Suppressor macrophage treated with lipopolysaccharide for 1 hour (primary cell): ENCODE measurements around the gene LHX8.
A peak's percentile ranks its signal among the peaks of the same experiment; 100 is the strongest.
"Not testable (repeated sequence)": the region's sequence is repeated elsewhere in the genome, so short reads cannot be mapped to it uniquely, and the experiment has no call there.

Source experiments
- DNase-seq, 3 donors: peaks; one replicate each; pipeline ENCODE4 v3.0.0-alpha.2; 2020 to 2022

LHX8 gene

GRCh38 chr1:75132812-75133619 is 1.2 kb upstream of the LHX8 start:
- DNase-seq, result no peak

DNA sequence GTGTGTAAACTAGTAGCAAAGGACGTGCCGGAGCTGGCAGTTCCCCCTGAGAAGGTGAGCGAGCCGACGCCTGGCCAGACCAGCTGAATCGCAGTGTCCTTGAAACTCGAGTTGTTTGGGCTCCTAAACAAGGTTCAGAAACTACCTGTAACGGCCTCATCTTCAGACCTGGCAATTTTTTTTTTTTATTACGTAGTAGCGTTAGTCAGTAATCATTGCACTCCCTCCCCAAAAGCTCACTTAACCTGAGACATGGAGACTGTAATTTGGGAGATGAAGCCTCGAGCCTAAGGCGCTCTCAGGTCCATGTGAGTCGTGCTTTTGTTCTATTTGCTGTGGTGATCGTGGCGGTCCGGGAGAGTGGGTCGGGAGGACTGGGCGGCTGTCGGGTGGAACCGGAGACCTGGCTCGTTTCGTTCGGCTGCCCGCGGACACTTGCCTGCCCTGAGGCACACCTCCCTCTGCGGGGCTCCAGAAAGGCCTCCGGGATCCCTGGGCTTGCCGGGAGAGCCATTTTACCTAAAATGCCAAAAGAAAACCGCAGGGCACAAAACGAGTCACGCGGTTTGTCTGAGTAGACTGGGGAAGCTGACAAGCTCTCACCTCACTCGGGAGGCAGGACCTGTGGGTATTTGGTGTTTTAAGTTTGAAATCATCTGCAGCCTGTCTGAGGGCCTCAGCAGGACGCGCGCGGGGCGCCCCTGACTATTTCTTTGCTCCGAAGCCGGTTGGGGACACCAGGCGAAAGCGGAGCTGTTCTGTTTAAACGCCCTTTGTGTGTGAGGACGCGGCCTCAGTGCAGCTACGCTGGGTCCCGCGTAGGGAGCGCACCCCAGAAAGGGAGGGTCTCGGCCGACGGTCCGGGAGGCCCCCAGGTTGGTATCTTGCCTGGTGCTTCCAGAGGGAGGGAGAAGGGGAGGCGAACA is 722 bp downstream of the LHX8 start:
- DNase-seq, result no peak

DNA sequence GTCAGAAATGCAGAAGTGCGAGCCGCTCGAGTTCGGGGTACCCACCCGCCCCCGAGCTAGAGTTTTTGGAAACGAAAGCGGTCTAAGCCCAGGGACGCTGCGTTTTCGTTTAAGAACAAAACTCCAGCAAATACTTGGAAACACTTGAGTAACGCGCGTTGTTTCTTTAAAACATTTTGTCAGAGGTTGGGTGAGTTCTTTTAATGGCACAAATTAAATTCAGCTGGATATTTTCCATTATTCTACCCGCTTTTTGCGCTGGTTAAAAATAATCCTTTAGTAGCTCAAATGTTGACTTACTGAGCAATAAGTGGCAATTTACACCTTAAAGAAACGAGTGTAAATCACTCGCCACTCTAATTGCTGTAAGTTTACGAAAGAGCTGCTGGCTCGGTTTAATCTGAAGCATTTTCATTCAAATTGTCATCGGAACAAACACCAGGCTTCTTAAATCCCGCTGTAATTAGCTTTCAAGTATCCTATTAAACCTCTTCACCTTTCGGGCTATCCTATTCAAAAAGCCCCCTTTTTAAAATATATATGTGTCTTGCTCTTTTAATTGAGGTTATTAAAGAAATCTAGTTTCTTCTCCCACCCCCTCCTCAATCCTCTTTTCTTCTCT is 1.5 kb downstream of the LHX8 start:
- peak in 1 of 3 donors; percentile 10 for DNase-seq

GRCh38 chr1:75136195-75136815 is 2.1 kb downstream of the LHX8 start:
- DNase-seq, result peak in 1 of 3 donors; percentile 15

DNA sequence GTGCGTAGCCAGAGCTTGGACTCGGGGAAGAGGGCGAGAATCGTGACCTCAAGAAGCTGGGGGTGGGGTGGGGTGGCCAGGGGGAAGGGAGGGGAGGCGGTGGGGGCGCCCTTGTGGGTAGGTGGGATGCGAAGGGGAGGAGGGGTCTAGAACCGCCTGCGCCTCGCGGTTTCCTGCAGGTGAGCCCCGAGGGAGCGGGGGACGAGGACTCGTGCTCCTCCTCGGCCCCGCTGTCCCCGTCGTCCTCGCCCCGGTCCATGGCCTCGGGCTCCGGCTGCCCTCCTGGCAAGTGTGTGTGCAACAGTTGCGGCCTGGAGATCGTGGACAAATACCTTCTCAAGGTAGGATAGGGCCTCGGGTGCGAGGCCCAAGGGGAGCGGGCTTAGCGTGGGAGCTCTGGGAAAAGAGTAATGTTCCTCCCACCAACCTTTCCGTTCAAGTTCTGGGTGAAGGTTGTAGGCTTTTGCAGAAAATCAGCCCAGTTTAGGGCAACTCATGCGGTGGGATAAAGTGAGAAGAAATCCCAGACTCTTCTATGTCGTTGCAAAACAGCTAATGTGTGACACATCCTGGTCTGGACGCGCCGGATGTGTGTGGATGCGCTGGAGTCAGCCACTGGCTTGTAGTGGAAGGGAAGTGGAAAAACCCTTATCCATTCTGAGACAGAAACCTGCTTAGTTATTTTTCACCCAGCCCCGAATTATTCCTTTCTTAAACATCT is 2.9 kb downstream of the LHX8 start:
- DNase-seq, result peak; percentile 33 to 59 (median 48)

DNA sequence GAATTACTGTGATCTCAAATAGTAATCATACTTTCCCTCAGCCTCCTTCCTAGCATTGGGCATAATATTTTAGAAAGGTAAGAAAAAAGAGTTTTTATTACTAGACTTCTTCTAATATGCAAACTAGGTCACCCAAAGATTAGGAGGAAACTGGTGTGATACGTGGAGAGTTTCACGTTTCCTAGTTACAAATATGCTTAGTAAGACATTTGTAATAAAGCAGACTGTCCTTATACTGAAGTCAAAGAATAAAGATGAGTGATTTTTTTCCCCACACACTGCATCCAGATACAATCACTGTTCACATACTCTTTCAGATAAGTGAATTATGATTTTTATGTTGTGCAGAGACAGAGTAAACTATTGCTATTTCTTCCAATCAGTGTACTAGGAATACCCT is 17.9 kb downstream of the LHX8 start:
- DNase-seq, result no peak

DNA sequence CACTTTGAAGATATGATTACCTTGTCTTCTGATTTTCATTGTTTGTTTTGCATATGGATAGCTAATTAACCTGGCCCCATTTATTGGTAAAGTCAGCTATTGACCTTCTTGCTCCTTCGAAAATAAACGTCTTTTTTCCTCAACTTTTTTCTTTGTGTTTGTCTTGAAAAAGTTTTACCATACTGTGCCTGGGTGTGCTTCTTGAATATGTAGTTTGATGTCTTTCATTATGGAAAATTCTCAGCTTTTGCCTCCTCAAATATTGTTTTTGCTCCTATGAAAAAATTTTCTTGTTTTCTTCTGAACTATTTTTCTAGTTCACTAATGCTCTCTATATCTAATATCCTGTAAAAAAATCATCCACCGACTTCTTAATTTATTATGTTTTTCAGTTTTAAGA is 25.0 kb downstream of the LHX8 start:
- no peak for DNase-seq

DNA sequence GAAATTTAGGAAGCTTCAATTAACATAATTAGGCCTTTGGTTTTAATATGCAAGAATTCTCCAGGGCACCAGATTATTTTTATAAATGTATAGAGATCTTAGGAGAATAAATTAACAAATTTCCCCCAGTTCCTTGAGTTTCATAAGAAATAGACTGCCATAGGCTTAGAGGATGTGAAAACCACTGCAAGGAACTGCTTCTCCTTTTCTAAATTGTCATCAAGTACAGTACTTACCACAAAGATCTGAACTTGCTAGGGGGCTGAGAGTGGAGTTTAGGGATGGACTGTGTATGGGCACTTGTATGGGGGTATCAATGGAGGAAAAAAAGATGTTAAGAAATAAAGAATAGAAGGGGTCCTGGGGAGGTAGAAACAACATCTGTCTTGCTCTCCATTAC is 31.1 kb downstream of the LHX8 start:
- no peak for DNase-seq

GRCh38 chr1:75166821-75167220 is 32.6 kb downstream of the LHX8 start:
- no peak for DNase-seq

GRCh38 chr1:75170011-75170410 is 35.8 kb downstream of the LHX8 start:
- DNase-seq, result no peak

- no peak for DNase-seq
Measured at GRCh38 chr1:75170981-75171380, 36.8 kb downstream of the LHX8 start.

GRCh38 chr1:75171876-75172275 is 37.7 kb downstream of the LHX8 start:
- no peak for DNase-seq

DNA sequence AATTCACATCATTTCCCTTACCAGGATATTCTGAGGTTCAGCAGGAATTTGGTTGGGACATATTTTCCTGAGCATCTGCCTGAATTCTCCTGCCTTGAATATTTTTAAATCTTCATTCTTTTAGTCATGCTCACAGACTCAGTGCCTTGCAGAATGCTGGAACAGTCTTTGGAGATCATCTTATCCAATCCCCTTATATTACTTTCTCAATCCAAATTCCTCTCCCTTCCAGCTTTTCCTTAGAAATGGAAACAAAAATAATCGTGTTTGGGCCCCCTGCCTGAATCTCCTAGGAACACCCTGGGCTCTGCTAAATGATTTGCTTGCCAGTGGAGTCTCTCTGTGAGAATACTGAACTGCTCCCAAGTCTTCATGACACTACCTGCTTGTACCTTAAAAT is 38.4 kb downstream of the LHX8 start:
- DNase-seq, result no peak

GRCh38 chr1:75174031-75174760 is 40.0 kb downstream of the LHX8 start:
- no peak for DNase-seq

DNA sequence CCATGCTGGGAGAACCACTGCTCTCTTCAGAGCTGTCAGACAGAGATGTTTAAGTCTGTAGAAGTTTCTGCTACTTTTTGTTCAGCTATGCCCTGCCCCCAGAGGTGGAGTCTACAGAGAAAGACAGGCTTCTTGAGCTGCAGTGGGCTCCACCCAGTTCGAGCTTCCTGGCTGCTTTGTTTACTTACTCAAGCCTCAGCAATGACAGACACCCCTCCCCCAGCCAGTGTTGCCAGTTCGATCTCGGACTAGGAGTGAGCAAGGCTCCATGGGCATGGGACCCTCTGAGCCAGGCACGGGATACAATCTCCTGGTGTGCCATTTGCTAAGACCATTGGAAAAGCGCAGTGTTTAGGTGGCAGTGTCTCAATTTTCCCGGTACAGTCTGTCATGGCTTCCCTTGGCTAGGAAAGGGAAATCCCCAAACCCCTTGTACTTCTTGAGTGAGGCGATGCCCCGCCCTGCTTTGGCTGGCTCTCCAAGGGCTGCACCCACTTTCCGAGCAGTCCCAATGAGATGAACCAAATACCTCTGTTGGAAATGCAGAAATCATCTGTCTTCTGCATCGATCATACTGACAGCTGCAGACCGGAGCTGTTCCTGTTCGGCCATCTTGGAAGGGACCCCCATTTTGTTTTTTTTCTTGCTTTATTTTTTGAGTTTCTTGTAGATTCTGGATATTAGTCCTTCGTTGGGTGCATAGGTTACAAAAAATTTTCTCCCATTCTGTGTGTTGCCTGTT is 47.2 kb downstream of the LHX8 start:
- not testable (repeated sequence) for DNase-seq

DNA sequence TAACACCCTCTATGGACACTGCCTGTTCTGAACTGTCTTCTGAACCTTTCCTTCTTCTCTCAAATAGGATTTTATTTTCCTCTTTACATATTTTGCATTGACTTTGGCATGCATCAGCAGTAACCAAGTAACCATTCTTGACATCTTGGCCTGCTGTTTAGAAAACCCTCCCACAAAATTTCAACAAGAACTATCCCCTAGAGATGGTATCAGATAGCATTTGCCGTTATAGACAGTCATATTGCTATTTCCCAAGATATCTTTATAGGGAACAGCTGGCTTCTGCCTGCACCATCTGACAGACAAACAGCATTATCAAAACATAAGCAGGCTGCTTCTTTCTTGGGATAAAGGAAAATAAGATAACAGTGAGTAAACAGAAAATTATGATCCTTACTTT is 54.7 kb downstream of the LHX8 start:
- DNase-seq, result no peak

DNA sequence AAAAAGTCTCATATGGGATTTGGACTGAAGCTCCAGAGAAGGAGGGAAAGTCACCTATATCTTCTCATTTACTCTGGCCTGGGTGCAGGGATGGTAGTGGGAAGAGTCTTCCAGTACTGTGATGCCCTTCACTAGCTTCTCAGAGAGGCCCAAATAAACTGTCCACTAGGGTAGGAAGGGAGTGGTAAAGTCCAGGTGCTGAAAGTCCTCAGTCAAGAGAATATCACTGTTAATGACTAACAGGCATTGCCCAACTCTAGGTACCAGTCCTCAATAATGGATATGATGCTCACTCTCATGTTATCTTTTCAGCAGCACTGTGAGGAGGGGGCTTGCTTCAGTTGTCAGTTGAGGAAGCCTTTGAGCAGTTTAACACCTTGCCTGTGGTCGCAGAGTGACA is 64.0 kb downstream of the LHX8 start:
- DNase-seq, result no peak

GRCh38 chr1:75198761-75199160 is 64.6 kb downstream of the LHX8 start:
- DNase-seq, result no peak

- no peak for DNase-seq
Measured at GRCh38 chr1:75202751-75203150, 68.6 kb downstream of the LHX8 start.

DNA sequence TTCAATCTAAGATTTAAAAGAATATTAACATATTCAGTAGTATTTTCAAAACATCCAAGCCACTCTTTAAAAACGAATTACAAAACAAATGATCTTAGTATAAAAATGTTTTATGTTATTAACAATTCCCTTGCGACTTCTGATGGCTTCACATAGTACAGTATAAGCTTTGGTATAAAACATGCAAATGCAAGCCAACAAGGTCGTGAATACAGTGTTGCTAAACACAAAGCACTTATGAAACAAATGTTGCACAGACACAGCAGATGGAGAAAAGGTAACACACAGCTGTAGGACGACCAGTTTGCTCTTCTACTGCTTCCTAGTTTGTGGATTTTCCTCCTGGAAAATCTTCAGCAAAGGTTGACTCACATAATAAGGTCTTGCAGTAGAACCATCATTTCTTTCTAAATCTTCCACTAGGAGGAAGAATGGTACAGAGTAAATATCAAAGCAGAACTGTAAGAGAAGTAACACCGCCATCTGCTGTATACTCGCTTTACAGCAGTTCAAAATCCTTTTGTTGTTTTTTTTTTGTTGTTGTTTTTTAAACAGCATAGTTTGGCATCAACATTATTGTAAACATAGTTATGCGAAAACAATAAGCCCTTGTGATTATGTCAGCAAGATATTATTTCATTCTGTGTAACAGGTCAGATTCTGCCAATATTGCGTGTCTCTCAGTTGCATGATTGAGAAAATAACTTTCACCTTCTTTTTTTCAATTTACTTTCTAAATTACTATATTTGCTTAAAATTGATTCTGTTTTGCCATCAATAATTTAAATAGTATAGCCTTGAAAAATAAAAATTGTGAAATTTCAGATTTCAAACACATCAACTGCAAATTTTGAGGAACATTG is 69.5 kb downstream of the LHX8 start:
- peak; percentile 40 to 55 (median 55) for DNase-seq
